Glutamatergic neuron (in vitro differentiated cells): Measurements from ENCODE around the gene GLI3. TPM values are rescaled to one million over a fixed set of nuclear protein-coding genes. Genes with fewer than 3 reads are reported as not detected.

Experiments
- DNase-seq: peaks from one replicate; pipeline ENCODE4 v3.0.0; 2022
- H3K27ac Mint-ChIP-seq: one replicate; pipeline ENCODE4 v1.8.0; 2020; ENCODE audit warnings: mild to moderate bottlenecking, mixed read lengths, inconsistent platforms; ENCODE audit not compliant: unreplicated experiment
- H3K27me3 Mint-ChIP-seq: one replicate; pipeline ENCODE4 v1.8.0; 2020; ENCODE audit warnings: mild to moderate bottlenecking, moderate library complexity, mixed read lengths, inconsistent platforms; ENCODE audit not compliant: unreplicated experiment
- H3K36me3 Mint-ChIP-seq: one replicate; pipeline ENCODE4 v1.8.0; 2020; ENCODE audit warnings: mild to moderate bottlenecking, mixed read lengths, inconsistent platforms; ENCODE audit not compliant: unreplicated experiment
- H3K4me1 Mint-ChIP-seq: one replicate; pipeline ENCODE4 v1.8.0; 2020; ENCODE audit warnings: mild to moderate bottlenecking, low read depth, mixed read lengths, inconsistent platforms; ENCODE audit not compliant: unreplicated experiment
- H3K4me3 Mint-ChIP-seq: one replicate; pipeline ENCODE4 v1.8.0; 2020; ENCODE audit warnings: mild to moderate bottlenecking, mixed read lengths, inconsistent platforms; ENCODE audit not compliant: unreplicated experiment
- H3K9me3 Mint-ChIP-seq: one replicate; pipeline ENCODE4 v1.8.0; 2020; ENCODE audit warnings: mild to moderate bottlenecking, moderate library complexity, mixed read lengths, inconsistent platforms; ENCODE audit not compliant: unreplicated experiment
- total RNA-seq: library from RNA; stranded (reverse); fragmentation: NEBNext Ultra II Directional; extraction: Animal tissue kit (Norgen Biotek cat#: 25700); gene quantifications from one replicate; pipeline ENCODE4 v1.2.1, GENCODE V29; 2021; ENCODE audit not compliant: unreplicated experiment
- TF ChIP-seq, protein P1 (sequence below): fragments of 200-600 bp; sonication (generic); IDR thresholded peaks from one replicate; pipeline ENCODE4 v1.5.0; 2021; ENCODE audit not compliant: partially characterized antibody, unreplicated experiment

The GLI3 gene
- total RNA-seq, 1 donor from 2014 or later = 2.9 TPM

DNA sequence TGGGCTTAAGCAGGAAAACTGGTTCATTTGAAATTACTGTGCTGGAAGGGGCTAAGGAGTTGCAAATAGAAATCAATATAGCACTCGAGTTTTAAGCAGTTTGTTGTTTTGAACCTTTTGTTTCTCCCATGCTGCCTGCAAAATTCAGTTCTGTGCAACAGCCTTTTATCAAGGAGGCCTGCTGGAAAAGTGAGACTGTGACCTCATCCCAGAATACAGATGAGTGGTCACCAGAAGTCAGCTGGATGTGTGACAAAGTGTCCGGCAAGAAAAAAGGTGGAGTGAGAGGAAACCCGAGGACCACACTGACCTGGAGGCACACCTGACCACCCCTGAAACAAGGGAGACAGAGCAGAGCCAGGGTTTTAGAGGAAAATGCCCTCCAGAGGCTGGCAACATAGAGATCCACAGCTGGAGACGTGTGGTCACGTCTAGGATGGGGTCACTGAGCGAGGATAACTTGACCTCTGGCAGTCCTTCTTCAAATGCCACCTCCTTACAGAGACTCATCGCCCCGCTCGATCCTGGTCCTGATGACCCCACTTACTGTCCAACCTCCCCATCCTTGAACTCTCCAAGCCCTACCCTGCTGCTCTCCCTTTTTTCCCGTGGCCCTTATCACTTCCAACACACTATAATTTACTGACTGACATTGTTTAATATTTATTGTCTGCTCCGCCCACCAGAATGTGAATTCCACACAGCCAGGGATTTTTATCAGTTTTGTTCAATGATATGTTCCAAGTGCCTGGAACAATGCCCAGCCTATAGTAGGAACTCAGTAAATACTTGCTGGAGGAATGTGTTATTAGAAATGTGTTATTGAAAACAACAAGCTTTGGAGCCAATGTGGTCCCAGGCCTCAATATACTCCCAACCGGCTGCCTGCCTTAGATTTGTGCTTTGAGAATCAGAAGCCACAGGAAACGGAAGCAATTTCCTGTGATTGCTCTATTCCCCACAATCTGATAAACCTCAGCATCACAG is 243.8 kb downstream of the GLI3 start:
- no peak overlapping the region for H3K4me3 Mint-ChIP-seq
- no peaks in the 10 kb centered on the region for H3K36me3 Mint-ChIP-seq
- no peaks in the 10 kb centered on the region for H3K9me3 Mint-ChIP-seq
- no peaks in the 10 kb centered on the region for H3K27me3 Mint-ChIP-seq
- peaks cover under 1% of the 10 kb centered on the region for H3K4me1 Mint-ChIP-seq
- DNase-seq = no peak
- TF ChIP-seq, protein P1, sequence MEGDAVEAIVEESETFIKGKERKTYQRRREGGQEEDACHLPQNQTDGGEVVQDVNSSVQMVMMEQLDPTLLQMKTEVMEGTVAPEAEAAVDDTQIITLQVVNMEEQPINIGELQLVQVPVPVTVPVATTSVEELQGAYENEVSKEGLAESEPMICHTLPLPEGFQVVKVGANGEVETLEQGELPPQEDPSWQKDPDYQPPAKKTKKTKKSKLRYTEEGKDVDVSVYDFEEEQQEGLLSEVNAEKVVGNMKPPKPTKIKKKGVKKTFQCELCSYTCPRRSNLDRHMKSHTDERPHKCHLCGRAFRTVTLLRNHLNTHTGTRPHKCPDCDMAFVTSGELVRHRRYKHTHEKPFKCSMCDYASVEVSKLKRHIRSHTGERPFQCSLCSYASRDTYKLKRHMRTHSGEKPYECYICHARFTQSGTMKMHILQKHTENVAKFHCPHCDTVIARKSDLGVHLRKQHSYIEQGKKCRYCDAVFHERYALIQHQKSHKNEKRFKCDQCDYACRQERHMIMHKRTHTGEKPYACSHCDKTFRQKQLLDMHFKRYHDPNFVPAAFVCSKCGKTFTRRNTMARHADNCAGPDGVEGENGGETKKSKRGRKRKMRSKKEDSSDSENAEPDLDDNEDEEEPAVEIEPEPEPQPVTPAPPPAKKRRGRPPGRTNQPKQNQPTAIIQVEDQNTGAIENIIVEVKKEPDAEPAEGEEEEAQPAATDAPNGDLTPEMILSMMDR = no peak
- H3K27ac Mint-ChIP-seq = no peak overlapping the region

DNA sequence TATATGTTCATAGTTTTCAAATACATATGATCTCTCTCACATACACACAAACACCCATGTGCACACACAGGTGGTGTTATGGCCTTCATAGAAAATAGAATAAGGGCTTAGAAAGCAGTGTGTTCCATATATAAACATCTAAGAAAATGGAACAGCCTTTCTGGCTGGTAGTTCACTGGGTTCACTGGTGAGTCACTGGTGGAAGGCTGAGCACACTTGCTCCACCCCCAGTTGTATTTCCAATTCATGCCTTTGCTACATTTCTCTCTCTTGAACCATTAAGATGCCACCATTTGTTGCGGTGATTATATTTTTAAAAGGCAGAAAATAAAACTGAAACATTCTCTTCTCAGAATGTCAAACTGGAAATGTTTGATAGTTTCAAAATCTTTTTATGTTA is 252.1 kb downstream of the GLI3 start:
- no peak overlapping the region for H3K27ac Mint-ChIP-seq
- H3K9me3 Mint-ChIP-seq = no peaks in the 10 kb centered on the region
- TF ChIP-seq, protein P1 = no peak
- H3K4me1 Mint-ChIP-seq = no peaks in the 10 kb centered on the region
- no peak for DNase-seq
- no peaks in the 10 kb centered on the region for H3K36me3 Mint-ChIP-seq
- H3K4me3 Mint-ChIP-seq = no peak overlapping the region
- peaks cover 1% of the 10 kb centered on the region for H3K27me3 Mint-ChIP-seq

DNA sequence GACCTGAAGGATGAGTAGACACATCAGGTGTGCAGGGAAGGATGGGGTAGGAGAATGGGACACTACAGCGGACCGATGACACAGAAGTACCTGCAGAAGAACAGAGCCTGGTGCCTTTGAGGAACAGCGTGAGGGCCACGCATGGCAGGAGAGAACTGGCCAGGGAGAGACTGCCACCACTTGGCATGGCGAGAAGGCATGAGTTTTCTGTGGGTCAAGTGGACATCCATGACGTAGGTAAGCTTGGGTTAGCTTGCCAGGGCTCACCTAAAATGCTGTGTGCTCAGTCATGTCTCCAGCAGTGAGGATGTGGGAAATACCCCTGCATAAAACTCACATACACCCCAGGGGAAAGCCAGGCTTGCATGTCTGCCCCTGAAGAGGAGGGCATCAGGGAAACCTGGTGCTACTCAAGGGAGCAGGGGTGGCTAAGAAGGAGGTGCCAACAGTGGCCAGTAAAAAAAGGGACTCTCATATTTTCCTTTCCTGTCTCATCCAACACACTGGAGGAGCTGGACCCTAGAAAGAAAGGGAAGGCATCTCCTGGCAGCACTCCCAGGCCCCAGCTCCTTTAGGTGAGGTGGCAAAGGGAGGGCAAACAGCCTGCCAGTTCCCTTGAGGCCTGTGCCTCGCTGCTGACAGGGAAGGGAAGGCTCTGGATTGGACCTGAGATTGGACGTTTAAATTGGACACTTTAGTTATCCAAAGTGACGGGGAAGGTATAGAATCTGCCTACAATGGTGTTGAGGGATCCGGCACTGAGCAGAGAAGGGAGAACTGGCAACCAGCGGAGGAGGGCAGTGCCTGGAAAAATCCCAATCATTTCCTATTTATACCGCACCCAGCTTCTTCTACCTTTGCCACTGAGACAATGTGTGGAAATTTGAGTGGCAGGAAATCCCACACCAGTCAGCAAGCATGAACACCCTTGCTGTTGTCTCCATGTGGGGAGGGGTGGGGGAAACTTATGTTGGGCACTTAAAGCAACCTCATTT is 255.7 kb downstream of the GLI3 start:
- Mint-ChIP-seq H3K27ac (no peak overlapping the region), H3K27me3 (peaks cover 1% of the 10 kb centered on the region), H3K4me1 (no peaks in the 10 kb centered on the region), H3K36me3 (no peaks in the 10 kb centered on the region), H3K4me3 (no peak overlapping the region), H3K9me3 (no peaks in the 10 kb centered on the region)
- TF ChIP-seq, protein P1 = no peak
- DNase-seq = no peak

DNA sequence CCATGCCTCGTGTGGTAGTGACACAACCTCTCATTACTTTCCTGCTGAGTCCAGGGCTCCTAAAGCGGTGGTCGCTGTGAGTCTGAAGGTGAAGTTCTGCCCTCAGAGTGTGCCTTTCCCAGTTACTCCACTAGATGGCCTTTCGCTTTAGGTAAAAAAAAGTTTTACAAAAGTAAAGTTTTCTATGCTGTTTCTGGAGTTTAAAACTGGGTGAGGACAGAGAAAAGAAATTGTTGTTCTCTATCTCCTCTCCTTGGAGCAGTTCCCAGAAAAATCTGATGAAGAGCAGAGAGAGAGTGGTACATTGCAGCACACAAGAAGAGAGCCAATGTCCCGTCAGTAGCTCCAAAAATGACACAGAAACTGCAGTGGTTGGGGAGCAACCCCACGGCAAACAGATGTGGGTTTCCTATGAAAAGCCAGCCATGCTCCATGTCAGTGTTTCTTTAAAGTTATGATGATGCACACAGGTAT is 257.1 kb downstream of the GLI3 start:
- H3K27me3 Mint-ChIP-seq = peaks cover 1% of the 10 kb centered on the region
- no peaks in the 10 kb centered on the region for H3K4me1 Mint-ChIP-seq
- TF ChIP-seq, protein P1 = peak; percentile 84
- no peaks in the 10 kb centered on the region for H3K9me3 Mint-ChIP-seq
- H3K4me3 Mint-ChIP-seq = no peak overlapping the region
- DNase-seq = no peak
- no peak overlapping the region for H3K27ac Mint-ChIP-seq
- no peaks in the 10 kb centered on the region for H3K36me3 Mint-ChIP-seq
